NCI-H187 treated with DMSO at 0.1 percent for 48 hours (cell line): ENCODE measurements around the gene POU2F3.
"Not testable (repeated sequence)": the region's sequence is repeated elsewhere in the genome, so short reads cannot be mapped to it uniquely, and the experiment has no call there.

Experiments
- DNase-seq: peaks from one replicate; lab custom pipeline; 2025; lab: John Stamatoyannopoulos, UW

The POU2F3 gene

GRCh38 chr11:120253377-120253776, 13.4 kb downstream of the POU2F3 start:
- DNase-seq: not testable (repeated sequence)

DNA sequence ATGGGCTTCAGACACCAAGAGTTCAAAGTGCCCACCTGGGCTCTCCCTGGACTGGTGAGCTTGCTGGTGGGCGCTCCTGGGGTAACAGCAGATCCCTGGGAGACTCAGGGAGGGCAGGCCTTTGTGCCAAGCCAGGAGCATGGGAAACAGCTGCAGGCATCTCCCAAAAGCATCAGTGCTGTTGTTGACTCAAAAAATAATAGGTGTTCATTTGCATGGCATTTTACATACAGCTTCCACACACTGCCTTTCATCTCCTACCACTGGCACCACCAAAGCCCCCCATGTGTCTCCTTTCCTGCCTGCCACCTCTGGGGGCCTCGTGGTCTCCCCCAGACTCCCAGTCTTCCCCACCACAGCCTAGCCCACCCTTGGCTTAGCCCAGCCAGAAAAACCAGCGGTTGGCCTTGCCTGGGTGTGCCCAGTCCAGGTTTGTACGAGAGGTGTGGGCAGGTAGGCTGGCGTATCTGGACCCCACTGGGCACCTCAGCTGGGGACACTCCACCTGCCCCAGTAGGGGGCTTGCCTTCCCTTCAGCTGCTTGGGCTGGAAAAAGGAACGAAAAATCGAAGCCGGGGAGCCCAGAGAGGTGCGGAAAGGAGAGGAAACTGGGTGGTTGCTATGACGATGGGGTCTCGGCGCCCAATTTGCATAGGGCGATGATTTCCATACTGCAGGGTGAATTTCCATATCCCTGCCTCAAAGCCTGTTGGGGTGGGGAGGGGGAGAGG, 15.0 kb downstream of the POU2F3 start:
- DNase-seq: no peak

DNA sequence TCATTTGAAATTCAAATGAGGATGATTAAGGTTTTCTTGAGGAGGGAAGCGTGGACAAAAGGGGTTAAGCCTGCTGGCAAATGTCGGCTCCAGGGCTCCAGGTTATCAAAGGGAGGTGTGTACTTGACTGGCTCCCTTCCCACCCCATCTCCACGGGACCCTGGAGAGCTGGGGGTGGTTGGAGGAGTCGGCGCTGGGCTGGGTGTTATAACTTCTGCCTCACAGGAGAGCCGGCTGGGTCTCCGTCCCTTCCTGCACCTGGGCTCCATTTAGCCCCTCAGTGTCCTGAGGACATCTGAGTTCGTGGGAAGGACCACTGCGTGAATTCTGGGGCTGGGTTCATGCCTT, 15.6 kb downstream of the POU2F3 start:
- DNase-seq: no peak

- DNase-seq: no peak
These were observed 16.2 kb downstream of the POU2F3 start for GRCh38 chr11:120256178-120256577.

DNA sequence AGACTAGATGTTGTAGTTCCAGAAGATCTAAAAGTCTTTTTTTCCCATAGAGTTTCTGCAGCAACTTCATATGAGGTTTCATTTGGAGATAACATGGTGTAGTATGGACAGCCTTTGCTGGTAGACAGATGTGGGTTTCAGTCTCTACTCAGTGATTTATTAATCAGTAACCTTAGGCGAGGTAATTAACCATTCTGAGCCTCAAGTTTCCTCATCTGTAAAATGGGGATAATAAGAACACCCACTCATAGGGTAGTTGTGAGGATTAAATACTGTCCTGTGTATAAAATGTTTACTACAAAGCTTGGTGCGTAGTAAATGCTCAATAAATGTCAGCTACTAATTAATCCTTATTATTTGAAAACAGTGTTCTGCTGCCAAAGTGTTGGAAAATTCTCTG, 16.8 kb downstream of the POU2F3 start:
- no peak for DNase-seq

DNA sequence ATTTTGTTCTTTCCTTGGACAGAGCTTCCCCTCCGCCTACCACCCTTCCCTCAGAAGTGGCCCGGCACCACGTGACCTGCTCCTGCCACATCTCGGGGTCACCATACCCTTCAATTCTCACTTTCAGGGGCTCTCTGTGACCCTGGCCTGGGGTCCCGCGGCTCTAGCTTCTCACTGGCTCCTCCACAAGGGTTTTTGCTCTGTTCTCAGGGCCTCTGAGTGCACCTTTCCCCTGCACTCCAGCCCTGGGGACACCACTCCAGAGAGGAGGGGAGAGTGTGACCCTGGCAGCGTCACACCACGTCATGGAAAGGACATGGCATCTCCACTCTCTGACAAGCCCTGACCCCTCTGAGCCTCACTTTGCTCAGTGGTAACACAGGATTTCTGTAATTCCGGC, 17.4 kb downstream of the POU2F3 start:
- no peak for DNase-seq

DNA sequence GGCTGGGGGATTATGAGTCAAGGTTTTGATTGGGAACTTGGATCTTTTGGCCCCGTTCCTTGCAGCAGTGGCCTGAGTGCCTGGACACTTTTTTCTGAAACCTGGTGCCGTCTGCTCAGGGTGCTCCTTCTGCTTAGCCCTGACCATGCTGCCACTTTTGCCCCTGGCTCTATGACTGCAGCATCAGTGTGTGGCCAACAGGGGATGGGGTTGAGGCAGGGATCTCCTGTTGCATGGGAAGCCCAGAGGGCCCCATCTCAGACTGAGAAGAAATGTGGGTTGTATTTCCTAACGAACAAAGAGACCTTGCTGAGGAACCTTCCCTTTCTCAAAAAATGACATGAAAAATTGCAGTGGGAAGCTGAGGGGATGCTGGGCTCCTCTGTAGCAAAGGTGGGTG, 18.7 kb downstream of the POU2F3 start:
- no peak for DNase-seq

DNA sequence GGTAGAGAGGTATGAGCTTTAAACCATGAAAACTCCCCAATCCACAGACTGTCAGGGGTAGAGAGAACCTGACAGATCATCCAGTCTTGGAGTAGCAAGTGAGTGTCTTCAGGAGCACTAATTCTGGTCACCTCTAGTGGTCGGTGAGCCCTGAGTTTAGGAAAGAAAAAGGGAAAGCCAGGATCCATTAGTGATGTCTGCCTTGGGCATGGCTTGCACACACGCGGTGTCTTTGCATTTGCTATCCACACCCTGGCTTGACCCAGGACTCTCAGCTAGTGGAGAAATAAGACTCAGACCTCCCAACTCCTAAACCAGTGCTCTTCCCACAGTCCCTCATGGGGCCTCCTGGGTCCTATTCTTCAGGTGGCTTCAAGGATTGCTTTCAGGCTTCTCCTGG, 19.3 kb downstream of the POU2F3 start:
- no peak for DNase-seq

DNA sequence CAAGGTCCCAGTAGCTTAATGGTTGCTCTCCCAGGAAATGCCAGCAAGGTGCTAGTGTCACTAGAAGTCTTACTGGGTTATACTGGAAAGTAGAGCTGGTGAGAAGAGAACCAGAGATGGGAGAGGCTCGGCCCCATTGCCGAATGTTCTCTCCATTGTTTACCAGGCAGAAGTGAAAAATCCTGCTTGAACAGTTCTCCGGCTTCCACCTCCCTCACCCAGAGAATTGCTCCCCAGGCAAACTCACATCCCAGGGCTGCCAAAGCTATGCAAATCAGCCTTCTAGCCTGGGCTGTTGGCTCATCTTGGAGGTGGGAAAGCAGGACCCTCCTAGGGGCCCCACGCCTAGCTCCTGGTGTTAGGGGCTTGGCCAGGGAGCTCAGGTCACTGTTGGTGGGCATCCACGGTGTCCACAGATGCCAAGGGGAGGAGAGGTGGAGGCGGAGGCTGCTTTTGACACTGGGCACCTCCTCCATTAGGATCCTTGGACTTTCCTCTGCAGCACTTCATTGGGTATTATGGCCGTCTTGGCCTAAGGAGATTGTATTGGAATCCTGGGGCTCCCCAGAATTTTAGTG, 20.1 kb downstream of the POU2F3 start:
- no peak for DNase-seq

- no peak for DNase-seq
These were observed 20.7 kb downstream of the POU2F3 start for GRCh38 chr11:120260616-120261015.

- no peak for DNase-seq
These were observed 21.4 kb downstream of the POU2F3 start for GRCh38 chr11:120261321-120261720.

GRCh38 chr11:120261931-120262330, 22.0 kb downstream of the POU2F3 start:
- no peak for DNase-seq

DNA sequence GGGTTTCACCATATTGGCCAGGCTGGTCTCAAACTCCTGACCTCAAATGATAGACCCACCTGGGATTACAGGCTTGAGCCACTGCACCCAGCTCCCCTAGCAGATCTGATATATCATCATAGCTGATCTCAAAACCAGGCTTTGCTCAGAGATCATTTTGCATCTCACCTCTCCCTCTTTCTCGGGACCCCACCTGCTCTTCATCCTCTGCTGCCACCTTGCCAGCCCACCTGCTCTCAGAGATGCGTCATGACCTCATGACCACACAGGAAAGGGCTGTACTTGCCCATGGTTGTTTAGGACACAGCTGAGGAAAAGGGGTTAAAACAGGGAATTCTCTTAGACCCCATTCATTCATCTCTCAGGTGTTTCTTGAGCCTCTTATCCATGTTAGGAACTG, 27.4 kb downstream of the POU2F3 start:
- DNase-seq: no peak

GRCh38 chr11:120268686-120269085, 28.7 kb downstream of the POU2F3 start:
- DNase-seq: no peak

GRCh38 chr11:120270386-120270785, 30.4 kb downstream of the POU2F3 start:
- DNase-seq: no peak

DNA sequence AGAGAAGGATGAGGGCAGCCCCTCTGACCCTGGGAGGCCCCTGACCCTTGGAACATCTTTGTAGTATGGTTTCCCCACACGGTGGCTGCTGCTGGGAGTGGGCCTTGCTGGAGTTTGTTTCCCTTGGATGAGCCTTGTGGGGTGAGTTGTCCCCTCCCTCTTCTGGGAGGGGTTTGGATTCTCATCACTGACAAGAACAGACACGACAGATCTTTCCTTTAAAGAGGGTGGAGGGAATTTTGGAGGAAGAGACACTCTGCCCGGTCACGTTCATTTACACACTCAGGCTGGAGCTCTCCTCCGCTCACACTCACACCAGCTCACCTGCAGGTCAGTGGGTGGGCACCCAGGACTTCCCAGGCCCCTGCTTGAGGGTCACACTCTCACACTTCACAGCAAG, 31.7 kb downstream of the POU2F3 start:
- DNase-seq: no peak

GRCh38 chr11:120272303-120272702, 32.4 kb downstream of the POU2F3 start:
- DNase-seq: no peak

- no peak for DNase-seq
These were observed 33.5 kb downstream of the POU2F3 start for GRCh38 chr11:120273432-120273831.

GRCh38 chr11:120273956-120274355, 34.0 kb downstream of the POU2F3 start:
- DNase-seq: not testable (repeated sequence)

DNA sequence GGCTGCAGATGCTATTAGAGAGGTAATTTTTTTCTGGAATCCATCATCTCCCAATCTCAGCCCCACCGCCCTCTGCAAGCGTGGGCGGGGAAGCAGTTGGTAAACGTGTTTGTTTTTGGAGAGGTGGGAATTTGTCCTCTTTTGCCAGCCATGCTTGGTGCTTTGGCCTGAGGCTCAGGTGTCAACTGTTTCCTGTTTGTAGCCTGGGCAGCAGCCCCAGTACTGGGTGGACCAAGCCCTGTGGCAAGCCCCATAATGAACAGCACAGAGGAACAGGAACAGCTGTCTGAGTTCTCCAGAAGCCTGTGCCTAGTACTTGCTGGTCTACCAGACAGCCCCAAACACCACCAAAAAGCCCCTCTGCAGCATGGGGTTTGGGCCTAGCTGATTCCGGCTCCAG, 39.6 kb downstream of the POU2F3 start:
- DNase-seq: no peak

- DNase-seq: no peak
These were observed 40.7 kb downstream of the POU2F3 start for GRCh38 chr11:120280600-120281051.

- no peak for DNase-seq
These were observed 41.3 kb downstream of the POU2F3 start for GRCh38 chr11:120281143-120281795.

DNA sequence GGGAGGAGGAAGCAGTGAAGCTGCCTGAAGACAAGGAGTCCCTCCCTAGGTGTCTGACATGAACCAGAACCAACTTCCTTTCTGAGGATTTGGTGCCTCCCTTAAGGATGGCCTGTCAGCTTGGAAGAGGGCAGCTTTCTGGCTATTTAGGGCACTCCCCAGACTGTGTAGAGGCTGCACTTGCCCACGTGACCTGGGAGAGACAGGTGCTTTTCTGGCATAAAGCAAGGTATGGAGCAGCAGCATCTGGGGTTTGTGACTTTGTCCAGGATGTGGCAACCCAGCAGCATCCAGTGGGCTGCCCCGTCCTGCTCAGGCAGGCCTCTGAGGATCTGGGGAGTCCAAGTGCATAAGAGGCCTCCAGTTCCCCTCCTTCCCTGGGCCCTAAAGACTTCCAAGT, 43.2 kb downstream of the POU2F3 start:
- DNase-seq: no peak

GRCh38 chr11:120284272-120284671, 44.3 kb downstream of the POU2F3 start:
- no peak for DNase-seq
